ENCODE measurements around the gene TSPOAP1. TPM values are rescaled to one million over a fixed set of nuclear protein-coding genes. Genes with fewer than 3 reads are reported as not detected.

The TSPOAP1 gene
- total and polyA plus RNA-seq, 2 of the 13 experiments (the other 11 are each of a cell fraction or from before 2014, with no cell fraction given): not detected

- TF ChIP-seq ZNF430 (CRISPR knock-in tag; IDR thresholded peaks at IDR 0.05): no peak
Observed at GRCh38 chr17:58270476-58271215, 57.9 kb downstream of the TSPOAP1 start (continued).

- ChIA-PET CTCF (ENCODE audit: low intra/inter-chr PET ratio, low total read pairs) (no interaction called here), POLR2A (no interaction called here)
- in situ Hi-C loops (cut with HindIII; ENCODE audit: extremely low pct_ligation_motif_present, low pct_unique_long_range_greater_than_20kb): no loop called here
- Histone ChIP-seq H2AFZ (ENCODE audit: low read length) (no peak overlapping the region), H3K4me2 (ENCODE audit: low read depth, low read length) (no peak overlapping the region), H3K27ac (ENCODE audit: extremely low read length, insufficient read depth, low read length) (no peak overlapping the region), H3K4me3 (replicated peaks in 1 of 3; ENCODE audit: insufficient read depth in 1 of 3, low read depth in 2 of 3, low read length in 3 of 3) (no peak overlapping the region), H4K20me1 (ENCODE audit: insufficient read depth, low read length) (no peaks in the 10 kb centered on the region), H3K27me3 (ENCODE audit: control insufficient read depth in 1 of 2, insufficient read depth in 2 of 2, low read length in 2 of 2) (peaks cover 4 to 58% of the 10 kb centered on the region in 2 experiments; a peak in 4 of 5 replicates), H3K79me2 (ENCODE audit: insufficient read depth, low read length) (no peaks in the 10 kb centered on the region), H3K4me1 (ENCODE audit: insufficient read depth, low read length) (no peaks in the 10 kb centered on the region), H3K9ac (ENCODE audit: insufficient read depth, low read depth, low read length) (no peak overlapping the region), H3K36me3 (replicated peaks in 1 of 2; ENCODE audit: control insufficient read depth in 1 of 2, insufficient read depth in 2 of 2, low read length in 2 of 2) (no peaks in the 10 kb centered on the region), H3K9me3 (ENCODE audit: low read length) (no peaks in the 10 kb centered on the region)
- no peak for FAIRE-seq
- no TSS peak for BruUV-seq (replicated peaks)
- no peak for TF ChIP-seq ZFP82 (CRISPR knock-in tag; IDR thresholded peaks at IDR 0.05; ENCODE audit: borderline replicate concordance)
- no peak for TF ChIP-seq NKX3-1 (CRISPR knock-in tag; IDR thresholded peaks at IDR 0.05)
- no peak for TF ChIP-seq CHCHD3 (CRISPR knock-in tag; IDR thresholded peaks at IDR 0.05)
- TF ChIP-seq THAP9 (CRISPR knock-in tag; IDR thresholded peaks at IDR 0.05; ENCODE audit: borderline replicate concordance): no peak
- TF ChIP-seq ZNF18 (CRISPR knock-in tag; IDR thresholded peaks at IDR 0.05; ENCODE audit: insufficient replicate concordance): no peak
- TF ChIP-seq ZBTB42 (CRISPR knock-in tag; IDR thresholded peaks at IDR 0.05): no peak
- no peak for TF ChIP-seq ZNF672 (CRISPR knock-in tag; IDR thresholded peaks at IDR 0.05)
- TF ChIP-seq HES4 (CRISPR knock-in tag; IDR thresholded peaks at IDR 0.05; ENCODE audit: borderline replicate concordance): no peak
- no peak for TF ChIP-seq ASH2L (IDR thresholded peaks at IDR 0.05; ENCODE audit: insufficient read length, low read depth, low read length)
- no peak for TF ChIP-seq ZNF597 (CRISPR knock-in tag; IDR thresholded peaks at IDR 0.05)
- no peak for TF ChIP-seq ATAD3A (CRISPR knock-in tag; IDR thresholded peaks at IDR 0.05)
- no peak for TF ChIP-seq ZNF34 (CRISPR knock-in tag; IDR thresholded peaks at IDR 0.05; ENCODE audit: borderline replicate concordance)
- no peak for TF ChIP-seq NCOA1 (CRISPR knock-in tag; IDR thresholded peaks at IDR 0.05)
- no peak for TF ChIP-seq ZNF121 (CRISPR knock-in tag; IDR thresholded peaks at IDR 0.05)
- no peak for TF ChIP-seq AHR (CRISPR knock-in tag; IDR thresholded peaks at IDR 0.05)
- TF ChIP-seq FOXK2 (IDR thresholded peaks at IDR 0.05): no peak
- intact Hi-C loops (cut with micrococcal nuclease; ENCODE audit: unreplicated experiment): no loop called here
- no peak for DNase-seq (ENCODE audit: low spot score)
- ATAC-seq: no peak
- WGBS (ENCODE audit: low lambda C conversion rate): 24% methylated on average over 9 of the region's 9 CpGs
Observed at GRCh38 chr17:58269557-58270291, 58.9 kb downstream of the TSPOAP1 start.

Data from HepG2 (cell line).